Ramos (cell line): ENCODE measurements around the gene PMFBP1.

Experiments
- in situ Hi-C: fragments of 300-500 bp; cut with MboI; formaldehyde crosslinking; loops from one replicate; pipeline ENCODE4 v1.14.3; 2022; ENCODE audit warnings: low sequenced_read_pairs; ENCODE audit not compliant: unreplicated experiment

Gene PMFBP1

DNA sequence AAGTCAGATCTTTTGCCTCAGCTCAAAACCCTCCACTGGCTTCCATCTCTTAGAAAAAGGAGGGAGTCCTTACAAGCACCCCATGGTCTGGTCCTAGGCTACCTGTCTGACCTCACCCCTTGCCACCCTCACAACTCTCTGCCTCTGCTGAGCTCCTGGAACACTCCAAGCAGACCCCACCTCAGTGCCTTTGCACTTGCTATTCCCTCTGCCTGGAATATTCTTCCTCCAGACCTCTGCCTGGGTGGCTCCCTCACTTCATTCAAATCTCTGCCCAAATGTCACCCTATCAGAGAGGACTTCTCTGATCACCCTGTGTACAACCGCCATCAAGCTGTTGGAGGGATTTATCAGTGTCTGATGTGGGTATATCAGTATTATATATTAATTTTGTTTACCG lies 37.4 kb downstream of the PMFBP1 start:
- in situ Hi-C loops, result no loop called here

DNA sequence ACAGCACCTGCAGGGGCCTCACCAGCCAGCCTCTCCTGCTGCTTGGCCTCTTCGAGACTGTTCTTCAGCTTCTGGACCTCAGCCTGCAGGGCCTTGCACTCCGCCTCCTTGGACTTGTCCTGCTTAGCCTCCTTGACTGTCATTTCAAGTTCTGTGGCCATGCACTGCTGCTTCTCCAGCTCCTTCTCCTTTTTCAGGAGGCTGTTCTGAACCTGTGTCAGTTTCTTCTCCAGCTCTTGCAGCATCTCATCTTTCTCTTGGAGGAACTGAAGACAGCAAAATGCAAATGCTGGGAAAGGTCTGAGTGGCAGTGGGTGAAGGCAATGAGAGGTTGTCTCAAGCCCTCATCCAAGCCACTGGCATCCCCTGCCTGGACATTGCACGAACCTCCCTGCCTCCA lies 39.2 kb downstream of the PMFBP1 start:
- in situ Hi-C loops, result no loop called here

DNA sequence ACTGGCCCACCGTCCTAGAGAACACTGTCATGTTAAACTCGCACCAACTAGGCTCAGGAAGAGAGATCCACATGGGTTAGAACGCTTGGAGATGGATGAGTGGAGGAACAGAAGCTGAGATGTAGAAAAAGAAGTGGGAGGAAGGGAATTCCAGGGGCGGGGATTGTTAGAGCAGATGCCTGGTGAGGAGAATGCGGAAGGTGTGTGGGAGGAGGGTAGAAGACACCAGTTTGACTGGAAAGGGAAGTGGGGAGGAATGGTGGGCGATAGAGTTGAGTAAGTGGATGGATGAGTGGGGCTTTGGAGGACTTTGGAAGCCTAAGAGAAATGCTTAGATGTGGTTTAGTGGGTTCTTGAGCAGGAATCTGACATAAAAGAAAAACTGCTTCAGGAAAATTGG lies 40.9 kb downstream of the PMFBP1 start:
- in situ Hi-C loops, result no loop called here

DNA sequence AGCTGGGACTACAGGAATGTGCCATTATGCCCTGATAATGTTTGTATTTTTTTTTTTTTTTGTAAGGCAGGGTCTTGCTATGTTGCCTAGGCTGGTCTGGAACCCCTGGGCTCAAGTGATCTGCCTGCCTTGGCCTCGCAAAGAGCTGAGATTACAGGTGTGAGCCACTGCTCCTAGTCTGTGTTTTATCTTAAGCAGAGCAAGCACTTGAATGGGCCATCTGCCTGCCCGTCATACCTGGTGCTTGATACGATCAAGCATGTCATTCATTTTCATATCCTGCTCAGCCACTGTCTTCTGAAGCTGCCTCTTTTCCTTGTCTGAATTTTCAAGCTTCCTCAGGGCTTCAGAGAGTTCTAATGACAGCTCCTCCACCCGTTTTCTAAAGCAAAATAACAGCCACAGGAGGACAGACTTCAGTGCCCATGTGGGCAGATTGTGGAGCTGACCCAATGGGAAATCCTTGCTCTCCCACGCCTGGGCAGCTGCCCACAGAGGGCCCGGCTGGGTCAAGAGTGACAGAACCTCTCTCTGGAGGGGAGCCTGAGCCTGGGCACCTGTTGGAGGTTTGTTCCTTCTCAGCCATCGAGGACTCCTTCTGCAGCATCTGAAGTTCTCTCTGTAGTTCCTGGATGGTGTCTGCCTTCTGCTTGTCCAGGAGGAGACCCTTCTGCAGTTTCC lies 41.8 kb downstream of the PMFBP1 start:
- in situ Hi-C loops, result loop anchor here (10.0 kb wide), 1 partner anchor 1065 kb away; no protein-coding TSS in a partner anchor

DNA sequence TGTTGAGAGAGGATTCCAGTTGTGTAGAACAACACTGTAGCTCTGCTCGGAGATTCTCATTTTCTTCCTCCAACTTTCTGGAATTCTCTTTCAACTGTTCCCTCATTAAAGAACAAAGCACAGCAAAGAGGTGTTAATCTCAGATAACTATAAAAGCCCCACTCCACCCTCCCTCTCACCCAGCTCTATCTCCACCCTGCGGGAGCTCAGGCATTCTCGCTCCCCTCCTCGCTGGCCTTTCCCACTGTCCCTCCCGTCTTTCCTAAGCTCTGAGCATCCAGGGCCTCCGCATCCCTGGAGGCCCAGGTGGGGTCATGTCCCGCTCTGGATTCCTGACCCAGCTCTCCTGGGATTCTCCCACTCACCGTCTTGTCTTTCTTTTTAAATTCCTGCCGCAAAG lies 43.3 kb downstream of the PMFBP1 start:
- in situ Hi-C loops, result loop anchor here (10.0 kb wide), 1 partner anchor 1066 kb away; no protein-coding TSS in a partner anchor

DNA sequence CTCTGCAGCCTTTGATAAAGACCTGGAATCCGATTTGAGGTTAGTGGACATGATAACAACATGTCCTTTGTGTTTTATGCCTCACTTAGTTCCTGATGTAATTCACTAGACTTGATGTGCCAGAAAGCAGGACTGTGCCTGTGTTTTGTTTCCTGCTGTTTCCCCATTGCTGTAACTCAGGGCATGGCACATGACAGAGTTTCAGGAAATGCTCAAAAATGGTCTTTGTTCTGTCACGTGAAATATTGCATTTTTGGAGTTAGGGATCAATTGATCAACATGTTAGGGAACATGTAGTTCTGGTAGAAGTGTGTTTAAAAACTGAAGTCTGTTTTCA lies 45.6 kb downstream of the PMFBP1 start:
- in situ Hi-C loops, result loop anchor here (10.0 kb wide), 1 partner anchor 1068 kb away; no protein-coding TSS in a partner anchor

DNA sequence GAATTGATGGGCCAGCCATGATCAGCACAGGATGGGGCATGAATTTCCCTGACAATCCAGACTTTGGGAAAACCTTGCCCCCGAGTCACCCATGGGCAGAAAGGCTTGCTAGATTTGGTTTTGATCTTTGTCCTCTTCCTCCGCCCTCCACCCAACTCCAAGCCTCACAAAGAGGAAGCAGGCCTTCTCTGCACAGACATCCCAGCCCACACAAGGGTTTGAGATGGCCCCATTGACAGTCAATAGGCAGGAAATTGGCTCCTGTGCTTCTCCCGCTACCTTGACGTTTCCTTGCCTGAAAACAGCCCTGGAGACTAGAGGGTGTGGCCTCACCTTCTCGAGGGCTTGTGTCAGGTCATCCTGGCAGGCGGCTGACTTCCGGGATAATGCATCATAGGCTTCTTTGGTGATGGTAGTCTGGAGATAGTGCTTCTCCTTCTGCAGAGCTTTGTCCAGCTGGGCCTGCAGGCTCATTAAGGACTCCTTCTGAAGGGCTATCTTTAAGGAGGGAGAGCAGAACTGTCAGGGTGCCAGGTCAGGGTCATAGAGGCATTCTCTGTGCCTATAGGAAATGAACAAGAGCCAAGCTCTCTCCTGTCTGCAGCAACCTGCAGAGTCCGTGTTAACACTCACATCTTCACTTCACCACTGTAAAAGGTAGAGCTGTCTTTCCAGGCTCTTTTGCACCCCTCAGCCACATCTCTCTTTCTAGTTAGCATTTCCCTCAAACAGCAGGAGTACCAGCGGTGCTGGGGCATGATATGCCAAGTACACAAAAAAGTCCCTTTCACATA lies 46.1 kb downstream of the PMFBP1 start:
- in situ Hi-C loops, result loop anchor here (10.0 kb wide), 1 partner anchor 1069 kb away; no protein-coding TSS in a partner anchor

DNA sequence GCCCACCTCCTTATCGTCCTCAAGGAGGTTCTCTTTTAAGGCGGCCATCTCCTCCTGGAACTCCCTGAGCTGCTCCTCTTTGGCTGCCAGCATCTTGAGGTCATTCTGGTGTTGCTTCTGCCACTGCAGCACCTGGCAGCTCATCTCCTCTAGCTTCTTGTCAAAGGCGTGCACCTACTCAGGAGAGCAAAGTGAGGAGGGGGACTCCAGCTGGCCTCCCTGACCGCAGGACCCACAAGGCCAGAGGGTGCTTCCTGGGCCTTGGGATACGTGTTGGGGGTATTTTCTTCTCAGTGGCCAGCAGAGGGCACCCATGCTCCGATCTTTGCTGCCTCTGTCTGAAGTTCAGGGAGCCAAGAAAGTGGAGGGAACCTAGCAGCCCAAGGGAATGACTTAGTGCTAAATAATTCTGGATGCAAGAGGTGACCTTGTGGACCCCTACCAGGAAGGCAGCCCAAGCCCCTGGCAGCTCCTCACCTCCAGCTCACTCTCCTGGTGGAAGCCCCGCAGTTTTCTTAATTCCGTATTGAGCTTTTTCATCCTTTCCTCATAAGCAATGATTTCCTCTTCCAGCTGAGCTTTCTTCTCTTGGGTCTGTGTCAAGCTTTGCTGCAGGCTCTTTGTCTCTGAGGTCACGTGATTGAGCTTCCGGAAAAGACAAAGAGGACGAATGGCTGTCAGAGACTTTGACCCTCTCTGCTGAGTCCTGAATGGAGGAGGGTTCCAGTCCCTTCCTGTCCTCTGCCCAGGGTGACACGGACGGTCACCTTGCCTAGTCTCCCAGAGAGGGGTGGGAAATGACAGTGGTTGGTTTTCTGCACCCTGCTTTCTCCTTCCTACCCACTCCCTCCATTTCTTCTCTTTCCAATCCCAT lies 47.0 kb downstream of the PMFBP1 start:
- in situ Hi-C loops, result loop anchor here (10.0 kb wide), 1 partner anchor 1070 kb away; no protein-coding TSS in a partner anchor

DNA sequence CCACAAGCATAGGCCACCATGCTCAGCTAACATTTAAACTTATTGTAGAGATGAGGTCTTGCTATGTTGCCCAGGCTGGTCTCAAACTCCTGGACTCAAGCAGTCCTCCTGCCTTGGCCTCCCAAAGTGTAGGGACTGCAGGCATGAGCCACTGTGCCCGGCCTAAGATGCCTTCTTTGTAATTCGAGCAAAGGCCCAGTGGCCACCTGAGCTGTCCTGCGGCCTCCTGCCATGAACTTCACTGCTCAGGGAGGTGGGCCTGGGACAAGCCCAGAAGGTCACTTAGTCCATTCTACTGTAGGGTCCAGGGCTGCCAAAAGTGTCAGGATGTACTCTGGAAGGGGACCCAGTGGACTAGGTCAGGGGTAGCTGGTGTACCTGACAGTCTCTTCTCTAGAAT lies 47.8 kb downstream of the PMFBP1 start:
- in situ Hi-C loops, result loop anchor here (10.0 kb wide), 1 partner anchor 1071 kb away; no protein-coding TSS in a partner anchor

DNA sequence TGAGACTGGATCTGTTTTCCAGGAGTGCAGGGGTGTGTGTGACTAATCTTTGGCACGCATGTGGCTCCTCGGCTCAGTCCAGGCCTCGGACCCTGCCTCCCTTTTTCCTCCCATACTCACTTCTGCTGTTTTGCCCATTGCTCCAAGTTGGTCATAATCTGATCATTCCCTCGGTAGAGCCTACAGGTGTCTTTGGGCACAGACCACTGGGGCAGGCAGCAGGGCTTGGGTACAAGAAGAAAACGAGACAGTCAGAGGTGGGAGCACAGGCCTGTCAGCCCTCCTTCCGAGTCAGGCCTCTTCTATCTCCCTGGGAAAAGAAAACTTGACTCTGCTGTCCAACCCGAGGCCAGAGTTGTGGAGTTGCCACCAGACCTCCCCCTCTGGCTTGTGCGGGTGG lies 48.5 kb downstream of the PMFBP1 start:
- in situ Hi-C loops, result loop anchor here (10.0 kb wide), 1 partner anchor 1071 kb away; no protein-coding TSS in a partner anchor

DNA sequence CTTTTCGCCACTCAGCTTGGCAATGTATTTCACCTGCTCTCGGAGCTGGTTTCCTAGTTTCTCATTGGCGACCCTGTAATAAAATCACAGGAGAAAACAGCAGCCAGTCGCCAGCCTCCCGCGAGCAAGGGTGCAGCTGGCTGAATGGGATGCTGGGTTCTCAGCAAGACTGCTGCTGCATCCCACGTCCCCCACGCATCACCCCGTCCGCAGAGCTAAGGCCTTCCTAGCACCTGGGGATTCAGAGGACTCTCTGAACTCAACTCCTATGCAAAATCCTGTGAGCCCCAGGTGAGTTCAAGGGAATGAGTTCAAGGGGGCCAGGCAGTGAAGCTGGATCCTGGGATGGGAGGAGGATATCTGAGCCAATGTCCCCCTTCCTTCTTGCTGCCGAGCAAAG lies 49.0 kb downstream of the PMFBP1 start:
- in situ Hi-C loops, result loop anchor here (10.0 kb wide), 1 partner anchor 1072 kb away; no protein-coding TSS in a partner anchor

DNA sequence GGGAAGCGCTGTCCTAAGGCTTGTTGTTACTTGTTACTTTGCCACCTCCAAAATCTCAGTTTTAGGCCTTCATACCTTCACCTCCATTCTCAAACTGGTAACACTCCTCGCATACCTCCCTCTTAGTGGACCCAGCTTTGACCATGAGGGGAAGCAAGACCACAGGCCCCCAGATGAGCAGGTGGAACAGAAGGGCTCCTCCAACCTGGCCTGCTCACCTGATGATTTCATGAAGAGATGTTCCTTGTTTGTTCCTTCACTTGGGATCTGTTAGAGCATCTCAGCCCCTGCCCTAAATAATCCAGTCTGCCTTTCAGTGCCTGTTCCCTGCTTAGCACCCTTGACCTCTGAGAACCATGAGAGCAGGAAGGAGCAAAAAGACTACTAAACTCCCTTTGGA lies 49.6 kb downstream of the PMFBP1 start:
- in situ Hi-C loops, result loop anchor here (10.0 kb wide), 1 partner anchor 1072 kb away; no protein-coding TSS in a partner anchor

DNA sequence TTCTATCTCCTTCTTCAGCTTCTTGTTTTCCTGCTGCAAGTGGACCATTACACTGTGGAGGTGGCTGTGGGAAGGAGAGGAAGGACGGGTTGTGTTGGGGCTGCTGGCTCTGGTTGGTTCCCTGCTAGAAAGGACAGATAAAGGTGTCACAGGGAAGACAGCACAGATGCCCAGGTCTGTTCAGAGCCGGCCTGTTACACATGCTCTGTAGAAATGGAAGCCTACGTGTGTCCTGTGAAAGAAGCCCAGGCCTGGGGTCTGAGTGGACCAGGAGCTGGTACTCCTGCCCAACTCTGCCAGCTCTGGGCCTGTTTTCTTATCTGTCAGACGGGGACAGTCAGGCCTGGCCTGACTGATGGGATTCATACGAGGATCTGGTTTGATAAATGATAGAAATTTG lies 51.9 kb downstream of the PMFBP1 start:
- in situ Hi-C loops, result loop anchor here (10.0 kb wide), 1 partner anchor 1075 kb away; no protein-coding TSS in a partner anchor

DNA sequence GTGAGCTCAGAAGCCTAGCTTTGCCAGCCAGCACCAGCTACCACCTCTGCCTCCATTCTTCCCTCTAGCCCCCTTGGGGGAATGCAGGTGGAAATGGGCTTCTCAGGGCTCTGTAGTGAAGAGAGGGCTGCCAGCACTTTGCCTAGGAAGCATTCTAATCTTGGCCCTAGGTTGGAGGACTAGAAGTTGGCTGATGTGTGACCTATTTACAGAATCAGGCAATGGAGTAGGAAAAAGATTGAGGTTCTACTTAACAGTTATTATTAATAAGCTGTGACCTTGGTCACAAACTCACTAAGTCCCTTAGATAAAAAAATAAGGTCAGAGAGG lies 58.4 kb downstream of the PMFBP1 start:
- in situ Hi-C loops, result no loop called here

DNA sequence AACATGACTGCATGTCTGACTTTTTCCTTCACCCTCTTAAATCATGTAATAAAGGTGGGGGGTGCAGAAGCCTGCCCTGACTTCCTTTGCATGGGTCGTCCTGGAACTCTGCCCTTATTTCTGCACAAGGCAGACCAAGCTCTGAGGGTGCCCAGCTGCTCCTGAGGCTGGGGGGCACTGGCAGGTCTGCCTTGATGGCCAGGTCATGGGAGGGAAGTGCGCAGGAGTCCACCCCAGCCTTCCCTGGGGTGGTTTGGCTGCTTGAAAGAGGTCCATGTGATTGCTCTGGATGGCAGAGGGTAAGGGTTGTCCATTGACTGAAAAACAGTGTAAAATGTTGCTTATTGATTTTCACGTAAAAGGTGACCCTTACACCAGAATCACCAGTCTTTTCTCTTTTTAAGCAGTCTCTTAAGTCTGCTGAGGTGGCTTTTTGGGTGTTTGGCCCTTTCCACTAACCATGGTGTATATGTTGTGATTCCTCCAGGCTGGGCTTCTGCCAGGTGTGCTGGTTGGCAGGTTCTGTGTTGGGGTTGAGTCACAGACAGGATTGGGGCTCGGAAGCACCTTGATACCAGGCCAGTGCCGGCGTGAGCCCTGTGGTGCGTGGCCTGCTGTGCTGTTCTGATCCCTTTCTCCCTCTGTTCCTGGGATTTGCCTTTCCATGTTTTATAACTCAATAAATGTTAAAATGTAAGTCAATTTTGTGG lies 58.9 kb downstream of the PMFBP1 start:
- in situ Hi-C loops, result no loop called here

DNA sequence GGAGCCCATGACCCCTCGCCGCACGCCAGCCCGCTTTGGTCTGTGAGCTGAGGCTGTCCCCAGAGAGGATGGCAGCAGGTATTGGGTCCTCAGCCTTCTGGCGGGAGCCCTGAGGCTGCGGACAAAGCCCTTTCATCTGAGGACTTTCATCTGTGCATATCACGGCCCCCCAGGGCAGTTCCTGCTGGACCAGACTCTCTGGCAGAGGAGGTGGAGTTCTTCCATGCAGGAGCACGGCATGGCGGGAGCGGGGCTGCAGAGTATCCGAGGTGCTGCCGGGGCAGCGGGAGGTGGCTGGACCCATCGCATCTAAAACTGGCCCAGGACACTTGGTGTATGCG lies 59.5 kb downstream of the PMFBP1 start:
- in situ Hi-C loops, result no loop called here

DNA sequence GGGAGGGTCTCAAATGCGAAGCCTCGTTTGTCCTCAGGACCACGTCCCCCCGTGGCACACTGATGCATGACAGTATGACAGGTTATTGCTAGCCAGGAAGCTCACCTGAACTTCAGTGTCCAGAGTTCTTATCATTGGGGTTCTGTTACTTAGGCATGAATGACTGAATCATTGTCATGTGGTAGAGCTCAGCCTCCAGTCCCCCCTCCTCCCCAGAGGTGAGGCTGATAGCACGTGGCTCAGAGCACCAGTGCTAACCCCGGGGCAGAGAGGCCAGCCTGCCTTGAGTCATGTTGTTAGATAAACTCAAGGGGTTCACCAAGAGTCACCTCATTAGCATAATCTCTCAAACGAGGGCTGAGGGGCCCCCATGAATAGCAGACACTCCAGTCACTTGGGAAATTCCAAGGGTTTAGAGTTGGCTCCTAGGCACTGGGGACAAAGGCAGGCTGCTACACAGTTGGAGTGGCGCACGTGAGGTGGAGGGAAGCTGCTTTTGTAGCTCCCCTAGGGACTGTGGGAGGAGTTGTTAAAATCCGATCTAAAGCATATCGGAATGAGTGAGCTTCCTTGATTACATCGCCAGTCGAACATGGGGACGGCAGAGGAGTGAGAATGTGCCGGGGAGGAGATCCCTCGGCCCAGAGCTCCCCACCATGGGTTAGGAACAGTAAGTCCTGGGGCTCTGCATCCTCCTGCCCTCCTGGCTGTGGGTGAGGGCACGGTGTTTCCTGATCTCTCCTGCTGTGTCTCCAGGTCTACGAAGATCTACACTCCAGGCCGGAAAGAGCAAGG lies 60.1 kb downstream of the PMFBP1 start:
- in situ Hi-C loops, result no loop called here

DNA sequence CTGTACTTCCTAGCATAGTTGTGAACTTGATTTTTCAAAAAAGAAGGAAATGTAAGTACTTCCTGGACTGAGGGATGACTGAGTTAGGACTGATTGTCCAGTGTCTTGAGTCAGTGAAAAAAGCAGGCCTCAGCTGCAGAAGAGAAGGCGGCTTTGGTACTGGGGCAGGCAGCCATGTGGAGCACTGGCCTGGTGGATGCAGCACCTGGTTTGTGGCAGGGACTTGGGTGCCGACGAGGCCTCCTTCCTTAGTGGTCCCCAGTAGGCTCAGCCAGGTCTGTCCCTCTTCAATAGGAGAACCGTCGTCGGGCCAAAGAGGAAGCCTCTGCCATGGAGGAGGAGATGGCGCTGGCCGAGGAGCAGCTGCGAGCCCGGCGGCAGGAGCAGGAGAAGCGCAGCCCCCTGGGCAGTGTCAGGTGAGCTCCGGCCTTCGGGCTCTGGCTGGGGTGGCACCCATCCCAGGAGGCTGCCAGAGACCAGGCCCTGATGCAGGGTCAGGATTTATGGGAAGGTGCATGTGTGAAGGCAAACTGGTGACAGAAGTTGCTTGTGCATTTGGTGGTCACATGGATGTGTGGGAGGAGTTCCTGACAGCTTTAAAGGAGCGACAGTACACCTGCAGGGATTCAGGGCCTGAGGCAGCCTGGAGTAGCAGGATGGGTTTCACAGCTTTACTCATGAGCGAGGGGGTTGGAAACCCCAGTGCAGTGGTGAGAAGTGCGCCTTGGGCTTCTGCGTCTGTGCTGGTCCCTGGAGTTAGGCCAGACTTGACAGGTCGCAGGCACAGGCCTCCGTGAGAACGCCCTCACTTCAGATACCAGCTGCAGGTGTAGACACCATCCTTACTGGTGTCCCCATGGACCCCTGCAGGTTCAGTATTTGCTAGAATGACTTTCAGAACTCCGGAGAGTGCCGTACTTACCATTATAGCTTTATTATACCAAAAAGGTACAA lies 61.0 kb downstream of the PMFBP1 start:
- in situ Hi-C loops, result no loop called here
